Measurements from ENCODE around the gene LRRTM4. TPM values are rescaled to one million over a fixed set of nuclear protein-coding genes. Genes with fewer than 3 reads are reported as not detected.

LRRTM4 gene
- total and polyA plus RNA-seq, 2 of the 13 experiments (the other 11 are each of a cell fraction or from before 2014, with no cell fraction given): 1.2 TPM

DNA sequence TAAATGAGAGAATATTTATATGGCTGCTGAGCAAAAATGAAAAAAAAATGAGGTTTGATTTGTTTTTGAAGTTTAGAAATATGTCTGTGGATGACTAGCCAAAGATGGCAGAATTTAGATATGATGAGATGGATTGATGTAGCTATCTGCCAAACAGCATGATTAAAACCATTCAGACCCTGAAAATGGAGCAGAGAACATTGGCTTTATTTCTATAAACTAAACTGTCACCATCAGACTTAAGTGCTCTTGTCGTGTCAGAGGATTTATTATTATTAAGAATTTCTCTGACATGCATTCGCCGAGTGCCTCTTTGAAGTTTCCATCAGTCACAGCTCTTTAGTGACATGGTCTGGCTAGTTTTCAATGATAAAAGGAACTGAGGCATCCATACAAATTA, 151.7 kb downstream of the LRRTM4 start:
- intact Hi-C loops (cut with micrococcal nuclease; ENCODE audit: unreplicated experiment): no loop called here
- no peak overlapping the region for H3K9ac ChIP-seq (ENCODE audit: insufficient read depth, low read depth, low read length)
- H4K20me1 ChIP-seq (ENCODE audit: insufficient read depth, low read length): no peaks in the 10 kb centered on the region
- no peaks in the 10 kb centered on the region for H3K27me3 ChIP-seq (ENCODE audit: control insufficient read depth in 1 of 2, insufficient read depth in 2 of 2, low read length in 2 of 2)
- H3K36me3 ChIP-seq (replicated peaks in 1 of 2; ENCODE audit: control insufficient read depth in 1 of 2, insufficient read depth in 2 of 2, low read length in 2 of 2): no peaks in the 10 kb centered on the region
- no peaks in the 10 kb centered on the region for H3K79me2 ChIP-seq (ENCODE audit: insufficient read depth, low read length)
- no peaks in the 10 kb centered on the region for H3K9me3 ChIP-seq (ENCODE audit: low read length)
- 2% methylated on average over 3 of the region's 3 CpGs for WGBS (ENCODE audit: low lambda C conversion rate)
- H3K4me3 ChIP-seq (replicated peaks in 1 of 3; ENCODE audit: insufficient read depth in 1 of 3, low read depth in 2 of 3, low read length in 3 of 3): no peak overlapping the region
- no peaks in the 10 kb centered on the region for H3K4me1 ChIP-seq (ENCODE audit: insufficient read depth, low read length)
- ChIA-PET POLR2A (no interaction called here), CTCF (ENCODE audit: low intra/inter-chr PET ratio, low total read pairs) (no interaction called here)
- no peak for FAIRE-seq
- in situ Hi-C loops (cut with HindIII; ENCODE audit: extremely low pct_ligation_motif_present, low pct_unique_long_range_greater_than_20kb): no loop called here
- TF ChIP-seq, protein P1, sequence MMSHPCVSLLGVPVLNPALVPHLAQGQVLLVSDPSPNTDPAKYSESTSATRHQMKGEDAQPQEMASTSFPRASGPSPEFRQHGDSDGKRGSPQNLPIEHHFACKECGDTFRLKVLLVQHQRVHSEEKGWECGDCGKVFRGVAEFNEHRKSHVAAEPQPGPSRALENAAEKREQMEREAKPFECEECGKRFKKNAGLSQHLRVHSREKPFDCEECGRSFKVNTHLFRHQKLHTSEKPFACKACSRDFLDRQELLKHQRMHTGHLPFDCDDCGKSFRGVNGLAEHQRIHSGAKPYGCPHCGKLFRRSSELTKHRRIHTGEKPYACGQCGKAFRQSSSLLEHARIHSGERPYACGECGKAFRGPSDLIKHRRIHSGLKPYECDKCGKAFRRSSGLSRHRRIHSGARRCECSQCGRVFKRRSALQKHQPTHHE (CRISPR knock-in tag; IDR thresholded peaks at IDR 0.05; ENCODE audit: borderline replicate concordance): no peak
- TF ChIP-seq FOXP4 (CRISPR knock-in tag; IDR thresholded peaks at IDR 0.05) (no peak), SMARCE1 (IDR thresholded peaks at IDR 0.05; ENCODE audit: borderline replicate concordance) (no peak), MIER2 (CRISPR knock-in tag; IDR thresholded peaks at IDR 0.05) (no peak), PPARG (CRISPR knock-in tag; conservative IDR thresholded peaks at IDR 0.05) (no peak), CREM (IDR thresholded peaks at IDR 0.05) (no peak), CREM (CRISPR knock-in tag; IDR thresholded peaks at IDR 0.05) (no peak)
- no TSS peak for BruUV-seq (replicated peaks)
- ATAC-seq: no peak
- no peak overlapping the region for H2AFZ ChIP-seq (ENCODE audit: low read length)
- no peak overlapping the region for H3K27ac ChIP-seq (ENCODE audit: extremely low read length, insufficient read depth, low read length)
- no peak overlapping the region for H3K4me2 ChIP-seq (ENCODE audit: low read depth, low read length)
- no peak for DNase-seq (ENCODE audit: low spot score)
